PFSK-1 (cell line): ENCODE measurements around the gene CFD.

Experiments
- POLR2AphosphoS5 ChIP-seq: IDR thresholded peaks from 2 replicates; pipeline ENCODE4 v1.6.1; 2012; ENCODE audit warnings: low read depth, mild to moderate bottlenecking, control low read depth, low read length, moderate library complexity
- SIN3A ChIP-seq: IDR thresholded peaks from 2 replicates; pipeline ENCODE4 v1.6.1; 2012; ENCODE audit warnings: mild to moderate bottlenecking, low read length, moderate library complexity, borderline replicate concordance; ENCODE audit not compliant: insufficient read depth

DNA sequence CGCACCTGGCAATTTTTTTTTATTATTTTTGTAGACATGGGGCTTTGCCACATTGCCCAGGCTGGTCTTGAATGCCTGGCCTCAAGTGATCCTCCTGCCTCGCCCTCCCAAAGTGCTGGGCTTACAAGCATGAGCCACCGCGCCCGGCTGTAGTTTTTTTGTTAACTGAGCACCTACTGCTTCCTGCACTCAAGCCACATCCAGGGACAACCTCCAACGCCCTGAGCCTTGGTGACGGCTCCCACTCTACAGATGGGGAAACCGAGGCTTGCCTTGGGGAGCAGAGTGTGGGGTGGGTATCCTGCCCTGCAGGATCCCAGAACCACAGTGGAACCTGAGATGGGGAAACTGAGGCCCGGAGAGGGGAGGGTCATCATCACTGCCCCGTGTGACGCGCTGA is 4.3 kb upstream of the CFD start:
- TF ChIP-seq SIN3A (no peak), POLR2AphosphoS5 (no peak)
